HG03064 (cell line): ENCODE data around the gene SPATA13.
"Not testable (repeated sequence)": the region's sequence is repeated elsewhere in the genome, so short reads cannot be mapped to it uniquely, and the experiment has no call there.

Experiments
- ATAC-seq: cut with Tn5 transposase; IDR thresholded peaks from one replicate; pipeline ENCODE4 v1.9.1; 2021; ENCODE audit warnings: low read depth; ENCODE audit not compliant: unreplicated experiment

The SPATA13 gene

GRCh38 chr13:24341439-24341838 is 180.9 kb downstream of the SPATA13 start:
- no peak for ATAC-seq

DNA sequence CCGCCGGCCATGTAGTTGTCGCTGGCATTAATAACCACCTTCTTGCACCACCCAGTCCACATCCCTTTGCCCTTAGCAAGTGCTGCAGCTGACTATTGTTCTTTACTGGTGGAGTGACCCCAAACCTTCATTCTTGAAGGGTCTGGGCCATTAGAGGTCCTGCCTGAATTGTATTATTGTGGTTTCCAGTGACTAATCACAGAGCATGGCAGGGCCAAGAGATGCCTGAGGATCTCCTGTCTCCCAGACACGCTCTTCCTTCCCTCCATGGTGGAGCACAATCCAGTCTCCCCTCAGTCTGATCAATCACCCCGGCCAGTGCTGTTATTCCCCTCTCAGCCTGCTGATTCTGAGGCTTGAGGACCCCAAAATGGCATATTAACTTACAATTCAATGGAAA is 187.9 kb downstream of the SPATA13 start:
- ATAC-seq, result no peak

DNA sequence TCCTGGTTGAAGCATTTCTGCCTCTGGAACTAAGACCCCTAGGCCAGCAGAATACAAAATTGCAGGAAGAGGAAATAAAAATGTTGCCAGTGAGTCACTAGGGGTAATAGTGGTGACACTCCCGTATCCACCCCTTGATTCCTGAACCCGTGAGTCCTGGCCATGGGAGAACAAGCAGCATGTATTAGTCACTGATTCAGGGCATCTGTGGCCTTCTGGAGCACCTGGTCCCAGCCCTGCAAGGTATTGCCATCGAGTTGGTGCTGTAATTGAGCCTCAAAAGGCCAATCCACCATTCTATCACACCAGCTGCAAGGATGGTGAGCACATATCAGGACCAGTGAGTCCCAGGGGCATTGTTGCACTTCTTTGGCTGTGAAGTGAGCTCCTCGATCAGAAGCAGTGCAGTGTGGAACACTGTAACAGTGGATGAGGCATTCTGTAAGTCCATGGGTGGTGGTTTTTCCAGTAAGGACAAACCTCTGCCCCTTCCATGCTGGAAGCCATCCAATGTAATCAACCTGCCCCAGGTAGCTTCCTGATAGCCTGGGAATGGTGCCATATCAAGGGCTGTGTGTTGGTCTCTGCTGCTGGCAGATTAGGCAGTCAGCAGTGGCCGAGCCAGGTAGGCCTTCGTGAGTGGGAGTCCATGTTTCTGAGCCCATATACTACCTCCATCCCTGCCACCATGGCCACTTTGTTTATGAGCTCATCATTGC is 188.4 kb downstream of the SPATA13 start:
- no peak for ATAC-seq

DNA sequence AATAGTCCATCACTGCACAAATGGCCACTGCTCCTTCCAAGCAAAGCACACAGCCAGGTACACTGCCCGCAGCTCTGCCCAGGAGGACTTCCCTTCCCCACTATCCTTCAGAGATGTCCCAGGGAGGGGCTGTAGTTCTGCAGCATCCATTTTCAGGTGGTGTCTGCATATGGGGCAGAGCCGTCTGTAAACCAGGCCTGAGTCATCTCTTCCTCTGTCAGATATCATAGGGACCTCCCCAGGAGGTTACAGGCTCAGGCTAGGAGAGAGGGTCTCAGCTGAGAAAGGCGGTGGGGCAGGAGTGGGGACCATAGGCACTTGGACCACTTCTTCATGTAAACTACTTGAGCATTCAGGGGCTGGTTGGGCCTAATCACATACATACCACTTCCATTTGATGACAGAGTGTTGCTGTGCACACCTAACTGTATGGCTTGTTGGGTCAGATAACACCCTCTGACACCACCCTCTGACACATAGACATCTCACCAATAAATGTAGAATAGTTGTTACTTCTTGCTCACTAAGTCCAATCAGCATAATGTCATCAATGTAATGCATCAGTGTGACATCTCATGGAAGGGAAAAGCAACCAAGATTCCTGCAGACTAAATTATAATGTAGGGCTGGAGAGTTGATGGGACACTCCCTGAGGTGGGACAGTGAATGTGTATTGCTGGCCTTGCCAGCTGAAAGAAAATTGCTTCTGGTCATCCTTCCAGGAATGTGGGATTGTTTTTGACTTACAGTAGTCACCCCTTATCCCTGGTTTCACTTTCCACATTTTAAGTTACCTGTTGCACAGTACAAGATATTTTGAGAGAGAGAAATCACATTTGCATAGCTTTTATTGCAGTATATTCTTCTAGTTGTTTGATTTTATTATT is 189.5 kb downstream of the SPATA13 start:
- ATAC-seq, result not testable (repeated sequence)

GRCh38 chr13:24351423-24351822 is 190.9 kb downstream of the SPATA13 start:
- ATAC-seq, result no peak

DNA sequence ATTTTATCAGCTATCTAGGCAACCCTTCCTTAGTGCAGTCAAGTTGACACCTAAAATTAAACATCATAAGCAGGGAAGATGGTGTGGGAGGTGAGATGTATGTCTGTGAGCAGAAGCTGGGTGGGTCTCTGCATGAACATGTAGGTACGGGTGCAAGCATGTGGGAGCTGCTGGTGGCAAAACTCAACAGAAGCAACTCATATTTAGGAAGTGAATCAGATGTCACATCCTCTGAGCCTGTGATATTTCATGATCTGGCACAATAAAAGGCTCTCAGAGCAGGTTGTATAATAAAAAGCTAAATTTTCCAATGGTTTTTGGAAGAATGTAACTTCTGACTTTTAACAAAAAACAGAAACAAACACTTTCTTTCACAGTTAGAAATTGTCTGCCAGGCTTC is 193.2 kb downstream of the SPATA13 start:
- ATAC-seq, result no peak

DNA sequence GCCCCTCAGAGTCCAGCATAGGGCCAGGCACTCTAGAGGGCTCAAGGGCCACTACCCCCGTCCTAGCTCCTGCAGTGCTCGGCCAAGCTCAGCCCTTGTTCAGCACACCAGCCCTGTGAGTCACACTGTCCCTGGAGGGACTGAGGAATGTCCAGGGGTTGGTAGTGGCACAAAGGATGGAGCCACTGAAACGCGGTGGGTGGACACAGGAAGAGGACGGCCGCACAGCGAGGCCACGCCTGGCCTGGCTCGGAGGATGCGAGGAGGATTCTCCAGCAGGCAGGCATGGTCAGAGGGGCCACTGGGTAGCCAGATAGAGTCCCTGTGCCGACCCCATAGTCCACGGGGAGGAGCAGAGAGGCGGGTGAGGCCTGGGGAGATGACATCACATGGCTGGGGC is 194.6 kb downstream of the SPATA13 start:
- ATAC-seq, result no peak

DNA sequence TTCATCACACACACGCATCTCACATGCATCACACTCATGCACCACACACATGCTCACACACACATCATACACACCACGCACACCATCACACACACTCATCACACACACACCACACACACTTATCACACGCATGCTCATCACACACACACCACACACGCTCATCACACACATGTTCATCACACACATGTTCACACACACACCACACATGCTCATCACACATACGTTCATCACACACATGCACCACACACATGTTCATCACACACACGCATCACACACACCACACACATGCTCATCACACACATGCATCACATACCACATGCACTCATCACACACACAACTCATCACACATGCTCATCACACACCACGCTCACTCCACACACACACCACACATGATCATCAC is 195.8 kb downstream of the SPATA13 start:
- no peak for ATAC-seq
